GM12878 (cell line): ENCODE data around the gene AP3S1. TPM values are rescaled to one million over a fixed set of nuclear protein-coding genes. Genes with fewer than 3 reads are reported as not detected.

Experiments
- ATAC-seq: fragments of 200-7000 bp; cut with Tn5 transposase; 3 replicates; pipeline ENCODE4 v1.9.1; 2020; ENCODE audit warnings: mild to moderate bottlenecking, moderate library complexity
- BruUV-seq: library from RNA; stranded (reverse); fragments of 400-500 nt; replicated peaks from 2 replicates; lab custom pipeline; 2021; lab: Mats Ljungman, UMichigan
- CTCF ChIA-PET: fragments of 300-600 bp; sonication (Branson Sonifier 250); formaldehyde crosslinking; extraction: SDS; loops from one replicate; lab custom pipeline; 2021; ENCODE audit warnings: inconsistent platforms; lab: Yijun Ruan, JAX
- POLR2A ChIA-PET: fragments of 350-600 bp; formaldehyde crosslinking; extraction: SDS; loops from one replicate; lab custom pipeline; 2021; ENCODE audit warnings: inconsistent platforms; lab: Charles Lee
- RAD21 ChIA-PET: fragments of 300-600 bp; sonication (Branson Sonifier 250); formaldehyde crosslinking; loops from one replicate; lab custom pipeline; 2023; ENCODE audit warnings: antibody characterized with exemption; ENCODE audit not compliant: unreplicated experiment; lab: Charles Lee
- SMC1A ChIA-PET: fragments of 300-600 bp; sonication (Branson Sonifier 250); formaldehyde crosslinking; loops from one replicate; lab custom pipeline; 2023; ENCODE audit not compliant: unreplicated experiment, uncharacterized antibody; lab: Charles Lee
- DNase-seq: peaks from one replicate; pipeline ENCODE4 v3.0.0-alpha.2; 2011; ENCODE audit warnings: low read depth, low spot score
- FAIRE-seq: peaks from 3 replicates; lab custom pipeline; 2011; peaks lifted over from hg19 to GRCh38; lab: Jason Lieb, UNC
- H2AFZ ChIP-seq: 2 replicates; pipeline ENCODE4 v1.6.0; 2011; ENCODE audit warnings: low read depth, low read length, control low read depth; ENCODE audit not compliant: control insufficient read depth
- H3K27ac ChIP-seq: 2 replicates; pipeline ENCODE4 v1.5.1; 2011; ENCODE audit warnings: control low read depth; ENCODE audit not compliant: control insufficient read depth, insufficient read depth
- H3K27me3 ChIP-seq, 2 experiments: replicated peaks in 1 of 2; 2 replicates each; pipeline versions ENCODE4 v1.6.0 to v1.6.1; 2011; ENCODE audit warnings: low read length in 1 of 2; ENCODE audit not compliant: control insufficient read depth in 2 of 2, insufficient read depth in 2 of 2
- H3K36me3 ChIP-seq, 2 experiments: 2 replicates each; pipeline ENCODE4 v1.5.1; 2011; ENCODE audit warnings: low read length in 1 of 2; ENCODE audit not compliant: control insufficient read depth in 2 of 2, insufficient read depth in 2 of 2
- H3K4me1 ChIP-seq: 2 replicates; pipeline ENCODE4 v1.6.1; 2011; ENCODE audit warnings: mild to moderate bottlenecking, low read length, moderate library complexity, mixed read lengths; ENCODE audit not compliant: control insufficient read depth, insufficient read depth
- H3K4me2 ChIP-seq: 2 replicates; pipeline ENCODE4 v1.6.0; 2011; ENCODE audit warnings: control low read depth; ENCODE audit not compliant: control insufficient read depth, insufficient read depth
- H3K4me3 ChIP-seq: fragments of 200-600 bp; sonication (generic); 2 replicates; pipeline ENCODE4 v1.5.1; 2016
- H3K79me2 ChIP-seq: 2 replicates; pipeline ENCODE4 v1.6.0; 2011; ENCODE audit warnings: low read length; ENCODE audit not compliant: control insufficient read depth, insufficient read depth
- H3K9ac ChIP-seq: 2 replicates; pipeline ENCODE4 v1.8.0; 2011; ENCODE audit warnings: low read length, control low read depth, mixed read lengths; ENCODE audit not compliant: control insufficient read depth, insufficient read depth
- H3K9me3 ChIP-seq: replicated peaks from 3 replicates; pipeline ENCODE4 v1.5.1; 2011; ENCODE audit warnings: mild to moderate bottlenecking, low read length; ENCODE audit not compliant: control insufficient read depth, insufficient read depth
- H4K20me1 ChIP-seq: 2 replicates; pipeline ENCODE4 v1.6.0; 2011; ENCODE audit not compliant: control insufficient read depth, insufficient read depth
- ATF3 ChIP-seq: IDR thresholded peaks from 2 replicates; pipeline ENCODE4 v1.6.1; 2011; ENCODE audit warnings: low read depth, mild to moderate bottlenecking, low read length, moderate library complexity, borderline replicate concordance; ENCODE audit errors: extremely low read depth
- CBX3 ChIP-seq: fragments of 200-600 bp; sonication (generic); IDR thresholded peaks from 2 replicates; pipeline ENCODE4 v1.6.1; 2016; ENCODE audit warnings: low read depth, borderline replicate concordance
- EED ChIP-seq: sonication (generic); IDR thresholded peaks from 2 replicates; pipeline ENCODE4 v1.6.1; 2016; ENCODE audit warnings: antibody characterized with exemption, low read depth
- HDGF ChIP-seq: fragments of 450-650 bp; IDR thresholded peaks from 2 replicates; pipeline ENCODE4 v1.6.1; 2016; ENCODE audit warnings: antibody characterized with exemption
- MAX ChIP-seq: IDR thresholded peaks from 2 replicates; pipeline ENCODE4 v1.6.1; 2012; ENCODE audit warnings: low read depth, low read length, improper control_type of control experiment
- MTA3 ChIP-seq: IDR thresholded peaks from 2 replicates; pipeline ENCODE4 v1.6.1; 2012; ENCODE audit warnings: low read length, inconsistent platforms, borderline replicate concordance
- MYB ChIP-seq: fragments of 150-350 bp; IDR thresholded peaks from 2 replicates; pipeline ENCODE4 v1.6.1; 2014; ENCODE audit warnings: mild to moderate bottlenecking, low read depth, low read length, borderline replicate concordance
- NR2C2 ChIP-seq: IDR thresholded peaks from 2 replicates; pipeline ENCODE4 v1.6.1; 2011; ENCODE audit warnings: borderline replicate concordance, low read depth; ENCODE audit not compliant: control insufficient read depth, insufficient read length
- PBX3 ChIP-seq: IDR thresholded peaks from 2 replicates; pipeline ENCODE4 v1.6.1; 2011; ENCODE audit warnings: mild to moderate bottlenecking, low read depth, low read length, moderate library complexity; ENCODE audit not compliant: insufficient replicate concordance
- PKNOX1 ChIP-seq: fragments of 450-650 bp; IDR thresholded peaks from 2 replicates; pipeline ENCODE4 v1.6.1; 2016; ENCODE audit warnings: mild to moderate bottlenecking
- SREBF1 ChIP-seq: IDR thresholded peaks from 2 replicates; pipeline ENCODE4 v1.6.1; 2012; ENCODE audit warnings: mild to moderate bottlenecking, low read length
- TBL1XR1 ChIP-seq: IDR thresholded peaks from 2 replicates; pipeline ENCODE4 v1.6.1; 2012; ENCODE audit warnings: low read depth, low read length, improper control_type of control experiment
- WGBS: methylation state at CpG from one replicate; pipeline ENCODE4 v1.1.6; 2016; ENCODE audit warnings: low lambda C conversion rate; ENCODE audit not compliant: insufficient replicate concordance, insufficient coverage; ENCODE audit errors: missing lambda C conversion rate; 5-methylcytosine and 5-hydroxymethylcytosine counted together
- in situ Hi-C: fragments of 300-500 bp; cut with MboI; formaldehyde crosslinking; loops from 9 replicates; pipeline ENCODE4 v1.14.3; 2018; ENCODE audit warnings: mixed read lengths
- intact Hi-C: fragments of 100-400 bp; cut with micrococcal nuclease; formaldehyde crosslinking; loops from one replicate; pipeline ENCODE4 v1.14.2; 2022; ENCODE audit not compliant: unreplicated experiment
- polyA plus RNA-seq, 11 experiments: library from polyadenylated mRNA; depleted of rRNA in 4 of 11; unstranded in 6 of 11; stranded (reverse) in 5 of 11; fragments of >200 nt; fragmentation: Nextera tagmentation in 4 of 11; fragmentation: Illumina TruSeq in 1 of 11; extraction: Ambion mirVana in 4 of 11; extraction: Trizol in 1 of 11; gene quantifications; 1 replicate in 1 of 11; 2 replicates in 10 of 11; pipeline versions ENCODE4 v1.2.1 to v1.2.3, GENCODE V29; 2011 to 2016; ENCODE audit warnings: inconsistent platforms in 2 of 11, missing spikeins in 2 of 11, low read depth in 1 of 11
- total RNA-seq, 4 experiments: library from RNA; depleted of rRNA in 3 of 4; stranded (reverse); fragments of >200 nt in 3 of 4; fragmentation: Illumina TruSeq in 1 of 4; extraction: Trizol in 1 of 4; gene quantifications; 2 replicates each; pipeline versions ENCODE4 v1.2.1 to v1.2.3, GENCODE V29; 2013 to 2021

Gene AP3S1
- total and polyA plus RNA-seq, 10 of the 15 experiments (the other 5 are each of a cell fraction or from before 2014, with no cell fraction given), result 36.4 to 137 (median 67.5) TPM

GRCh38 chr5:115795700-115796099, 46.0 kb upstream of the AP3S1 start:
- WGBS, result 27% methylated on average over 1 of the region's 1 CpG
- in situ Hi-C loops, result no loop called here
- POLR2A ChIA-PET, result no interaction called here
- H3K4me3 ChIP-seq, result no peak overlapping the region
- H3K9ac ChIP-seq, result no peak overlapping the region
- no peaks in the 10 kb centered on the region for H3K79me2 ChIP-seq
- no TSS peak for BruUV-seq
- H3K4me1 ChIP-seq, result no peaks in the 10 kb centered on the region
- H4K20me1 ChIP-seq, result no peaks in the 10 kb centered on the region
- no peak for ATAC-seq
- H2AFZ ChIP-seq, result no peak overlapping the region
- DNase-seq, result no peak
- intact Hi-C loops, result no loop called here
- RAD21 ChIA-PET, result no interaction called here
- no peak for FAIRE-seq
- H3K27me3 ChIP-seq, result no peaks in the 10 kb centered on the region; a peak in 2 of 4 replicates
- no peaks in the 10 kb centered on the region for H3K9me3 ChIP-seq
- no peak for TF ChIP-seq PKNOX1
- no peak for TF ChIP-seq EED
- TF ChIP-seq MTA3, result no peak
- TF ChIP-seq, all 136 proteins: peak for 0
- Histone ChIP-seq H3K4me2 (no peak overlapping the region), H3K36me3 (no peaks in the 10 kb centered on the region), H3K27ac (no peak overlapping the region)
- ChIA-PET CTCF (no interaction called here), SMC1A (no interaction called here)

GRCh38 chr5:115796656-115797055, 45.1 kb upstream of the AP3S1 start:
- ChIA-PET CTCF (no interaction called here), RAD21 (no interaction called here), POLR2A (no interaction called here), SMC1A (no interaction called here)
- no TSS peak for BruUV-seq
- Histone ChIP-seq H2AFZ (no peak overlapping the region), H3K4me3 (no peak overlapping the region), H3K9me3 (no peaks in the 10 kb centered on the region), H3K79me2 (no peaks in the 10 kb centered on the region), H3K27me3 (no peaks in the 10 kb centered on the region; a peak in 1 of 4 replicates), H3K4me1 (no peaks in the 10 kb centered on the region), H3K9ac (no peak overlapping the region), H3K27ac (no peak overlapping the region), H3K4me2 (no peak overlapping the region), H4K20me1 (no peaks in the 10 kb centered on the region), H3K36me3 (no peaks in the 10 kb centered on the region)
- no peak for DNase-seq
- ATAC-seq, result no peak
- intact Hi-C loops, result no loop called here
- WGBS, result 47% methylated on average over 3 of the region's 3 CpGs
- FAIRE-seq, result no peak
- in situ Hi-C loops, result no loop called here
- TF ChIP-seq HDGF (no peak), NR2C2 (no peak), PKNOX1 (no peak), MYB (no peak), TBL1XR1 (no peak), PBX3 (no peak), ATF3 (no peak), MAX (no peak), CBX3 (no peak), SREBF1 (no peak)
